Pancreas (tissue), 10 donors: ENCODE data around the gene LRRC75A. TPM values are rescaled to one million over a fixed set of nuclear protein-coding genes. Genes with fewer than 3 reads are reported as not detected.
A peak's percentile ranks its signal among the peaks of the same experiment; 100 is the strongest.

Experiments used
- ATAC-seq, 4 donors: fragments of 200-7000 bp; cut with Tn5 transposase; one replicate each; pipeline versions ENCODE4 v1.8.0 to v1.9.1; 2020; ENCODE audit warnings: mild to moderate bottlenecking in 4 of 4, moderate library complexity in 4 of 4
- DNase-seq, 6 donors: peaks; one replicate each; pipeline ENCODE4 v3.0.0-alpha.2; 2020
- FAIRE-seq: peaks from 2 replicates; lab custom pipeline; 2012; peaks lifted over from hg19 to GRCh38; lab: Jason Lieb, UNC
- H3K27ac ChIP-seq, 4 donors: fragments of 200-600 bp; sonication (generic); 1 replicate in 3 of 4; 2 replicates in 1 of 4; pipeline versions ENCODE4 v1.5.0 to v1.8.0; 2020
- H3K27me3 ChIP-seq, 4 donors: fragments of 200-600 bp; one replicate each; pipeline ENCODE4 v1.8.0; 2021
- H3K36me3 ChIP-seq, 3 donors: fragments of 200-600 bp; sonication (generic) in 1 of 3; one replicate each; pipeline versions ENCODE4 v1.5.0 to v1.8.0; 2020 to 2021
- H3K4me1 ChIP-seq, 3 donors: fragments of 200-600 bp; one replicate each; pipeline ENCODE4 v1.8.0; 2021
- H3K4me3 ChIP-seq, 4 donors: fragments of 200-600 bp; sonication (generic) in 2 of 4; one replicate each; pipeline versions ENCODE4 v1.5.0 to v1.8.0; 2020 to 2021
- H3K9me3 ChIP-seq, 4 donors: fragments of 200-600 bp; one replicate each; pipeline ENCODE4 v1.8.0; 2021
- CTCF ChIP-seq, 4 donors: fragments of 200-600 bp; sonication (generic) in 3 of 4; IDR thresholded peaks; one replicate each; pipeline versions ENCODE4 v1.5.0 to v1.8.0; 2021; ENCODE audit warnings: antibody characterized with exemption in 4 of 4
- WGBS, 2 donors: extraction: QIAGEN DNeasy Blood & Tissue Kit; methylation state at CpG; one replicate each; pipeline ENCODE4 v1.1.7; 2013; 5-methylcytosine and 5-hydroxymethylcytosine counted together
- intact Hi-C, 3 donors: fragments of 100-400 bp; cut with DNase I; formaldehyde crosslinking; loops; one replicate each; pipeline versions ENCODE4 v1.11.1 to v1.14.2; 2022
- polyA plus RNA-seq, 2 donors: library from polyadenylated mRNA; stranded (reverse); fragments of 200-250 nt; gene quantifications; one replicate each; pipeline ENCODE4 v1.2.3, GENCODE V29; 2013
- total RNA-seq, 6 donors: library from RNA; stranded (reverse); fragmentation: NEBNext Ultra II Directional in 4 of 6; extraction: Animal tissue kit (Norgen Biotek cat#: 25700) in 4 of 6; gene quantifications; one replicate each; pipeline versions ENCODE4 v1.2.1 to v1.2.4, GENCODE V29; 2021 to 2023
- donor health status: healthy with polysubstance abuse.
- donor health status: DM: no; HTN: no; CAD: no; lungs with moderate emphysema.
- donor health status: DM: no; HTN: no; CAD: no.
- donor health status: control.
- donor health status: control.
- donor health status: Bipolar disorder and iron deficiency.
- donor health status: DM: yes; HTN: yes; CAD: no.
- donor health status: DM: no; HTN: no; CAD: no.
- donor health status: DM: no; HTN: no; CAD: no.
- donor health status: DM: yes; HTN: yes; CAD: no.

Gene LRRC75A
- total and polyA plus RNA-seq, 8 donors: 0.95 to 4.0 (median 2.0) TPM

- no peak overlapping the region for H3K27ac ChIP-seq
- FAIRE-seq: no peak
- intact Hi-C loops: no loop called here
- H3K36me3 ChIP-seq: no peaks in the 10 kb centered on the region
- no peak for ATAC-seq
- WGBS, 2 donors: 85 to 92% methylated on average over 8 of the region's 8 CpGs
- peaks cover 0 to 7% (median 0%) of the 10 kb centered on the region in 3 donors for H3K4me1 ChIP-seq
- no peak for DNase-seq
- H3K4me3 ChIP-seq: no peak overlapping the region
- no peaks in the 10 kb centered on the region for H3K9me3 ChIP-seq
- no peaks in the 10 kb centered on the region for H3K27me3 ChIP-seq
- no peak for TF ChIP-seq CTCF (IDR thresholded peaks at IDR 0.05)
Measured at GRCh38 chr17:16482253-16482652, 9.7 kb downstream of the LRRC75A start.

GRCh38 chr17:16480995-16481394 lies 11.0 kb downstream of the LRRC75A start:
- intact Hi-C loops: no loop called here
- FAIRE-seq (no peak), ATAC-seq (peak in 3 of 4 donors; percentile 30 to 70 (median 47)), DNase-seq (peak in 2 of 6 donors; percentile 46 to 62)
- 61 to 66% methylated on average over 6 of the region's 6 CpGs for WGBS, 2 donors
- TF ChIP-seq CTCF (IDR thresholded peaks at IDR 0.05): no peak
- Histone ChIP-seq H3K9me3 (no peaks in the 10 kb centered on the region), H3K27me3 (no peaks in the 10 kb centered on the region), H3K27ac (no peak overlapping the region), H3K36me3 (no peaks in the 10 kb centered on the region), H3K4me3 (no peak overlapping the region), H3K4me1 (peaks cover 0 to 2% (median 0%) of the 10 kb centered on the region in 3 donors)

- ATAC-seq: no peak
- intact Hi-C loops: no loop called here
- Histone ChIP-seq H3K27ac (no peak overlapping the region), H3K36me3 (no peaks in the 10 kb centered on the region), H3K27me3 (no peaks in the 10 kb centered on the region), H3K4me3 (no peak overlapping the region), H3K4me1 (no peaks in the 10 kb centered on the region), H3K9me3 (no peaks in the 10 kb centered on the region)
- no peak for TF ChIP-seq CTCF (IDR thresholded peaks at IDR 0.05)
- no peak for DNase-seq
- WGBS, 2 donors: 87 to 93% methylated on average over 2 of the region's 2 CpGs
- no peak for FAIRE-seq
Measured at GRCh38 chr17:16479264-16479663, 12.7 kb downstream of the LRRC75A start.

GRCh38 chr17:16478649-16479048 lies 13.3 kb downstream of the LRRC75A start:
- no peaks in the 10 kb centered on the region for H3K36me3 ChIP-seq
- 85 to 88% methylated on average over 6 of the region's 6 CpGs for WGBS, 2 donors

More at GRCh38 chr17:16478649-16479048, 13.3 kb downstream of the LRRC75A start:
- Histone ChIP-seq H3K4me3 (no peak overlapping the region), H3K9me3 (no peaks in the 10 kb centered on the region), H3K27me3 (no peaks in the 10 kb centered on the region), H3K27ac (no peak overlapping the region), H3K4me1 (no peaks in the 10 kb centered on the region)
- ATAC-seq (no peak), FAIRE-seq (no peak), DNase-seq (no peak)
- TF ChIP-seq CTCF (IDR thresholded peaks at IDR 0.05): no peak
- intact Hi-C loops: no loop called here
